GM18519 (cell line): ENCODE results near the gene DNAJC5.
"Not testable (repeated sequence)": the region's sequence is repeated elsewhere in the genome, so short reads cannot be mapped to it uniquely, and the experiment has no call there.

Source experiments
- ATAC-seq: cut with Tn5 transposase; IDR thresholded peaks from one replicate; pipeline ENCODE4 v1.9.1; 2021; ENCODE audit warnings: mild to moderate bottlenecking, moderate library complexity; ENCODE audit not compliant: unreplicated experiment, low FRiP score

Gene DNAJC5, protein sequence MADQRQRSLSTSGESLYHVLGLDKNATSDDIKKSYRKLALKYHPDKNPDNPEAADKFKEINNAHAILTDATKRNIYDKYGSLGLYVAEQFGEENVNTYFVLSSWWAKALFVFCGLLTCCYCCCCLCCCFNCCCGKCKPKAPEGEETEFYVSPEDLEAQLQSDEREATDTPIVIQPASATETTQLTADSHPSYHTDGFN

DNA sequence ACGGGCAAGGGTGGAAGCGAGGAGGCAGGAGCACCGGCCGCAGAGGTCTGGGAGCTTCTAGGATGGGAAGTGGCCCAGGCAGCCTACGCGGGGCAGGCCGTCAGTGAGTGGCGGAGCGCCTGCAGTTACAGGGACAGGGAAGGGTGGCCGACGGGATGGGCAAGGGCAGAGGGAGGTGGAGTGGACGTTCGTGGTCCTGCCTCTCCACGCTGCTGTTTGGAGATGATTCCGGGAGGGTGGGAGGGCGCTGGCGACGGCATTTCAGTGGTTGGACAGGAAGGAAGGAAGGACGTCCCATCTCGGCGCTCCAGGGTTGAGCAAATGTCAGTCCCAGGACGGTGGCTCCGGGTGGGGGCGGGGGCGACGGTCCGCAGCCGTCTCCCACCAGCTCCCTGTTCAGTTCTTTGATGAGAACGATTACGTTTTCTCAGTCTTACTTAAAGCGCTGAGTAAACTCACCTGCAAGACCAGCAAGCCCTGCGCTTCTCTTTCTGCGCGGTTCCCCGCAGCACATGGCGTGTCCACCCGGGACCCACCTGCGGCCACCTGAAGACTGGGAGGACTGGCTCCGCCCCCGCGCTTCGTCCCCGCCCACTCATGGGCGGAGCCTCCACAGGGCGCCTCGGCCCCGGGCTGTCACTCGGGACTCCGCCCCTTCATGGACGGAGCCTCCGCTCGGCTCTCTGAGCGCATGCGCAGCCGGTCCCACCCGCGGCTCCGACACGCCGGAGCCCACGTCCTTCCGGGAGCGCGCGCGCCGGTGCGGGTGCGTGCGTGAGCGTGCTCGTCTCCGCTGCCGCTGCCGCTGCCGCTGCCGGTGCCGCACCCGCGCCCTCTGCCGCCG lies at the start of gene DNAJC5:
Gene DNAJC5, plus strand, starts transcription at position 769 of the 844 bp plus-strand sequence. CDS start 33,220 bp downstream, outside the sequence.
- ATAC-seq, result peak; percentile 68

DNA sequence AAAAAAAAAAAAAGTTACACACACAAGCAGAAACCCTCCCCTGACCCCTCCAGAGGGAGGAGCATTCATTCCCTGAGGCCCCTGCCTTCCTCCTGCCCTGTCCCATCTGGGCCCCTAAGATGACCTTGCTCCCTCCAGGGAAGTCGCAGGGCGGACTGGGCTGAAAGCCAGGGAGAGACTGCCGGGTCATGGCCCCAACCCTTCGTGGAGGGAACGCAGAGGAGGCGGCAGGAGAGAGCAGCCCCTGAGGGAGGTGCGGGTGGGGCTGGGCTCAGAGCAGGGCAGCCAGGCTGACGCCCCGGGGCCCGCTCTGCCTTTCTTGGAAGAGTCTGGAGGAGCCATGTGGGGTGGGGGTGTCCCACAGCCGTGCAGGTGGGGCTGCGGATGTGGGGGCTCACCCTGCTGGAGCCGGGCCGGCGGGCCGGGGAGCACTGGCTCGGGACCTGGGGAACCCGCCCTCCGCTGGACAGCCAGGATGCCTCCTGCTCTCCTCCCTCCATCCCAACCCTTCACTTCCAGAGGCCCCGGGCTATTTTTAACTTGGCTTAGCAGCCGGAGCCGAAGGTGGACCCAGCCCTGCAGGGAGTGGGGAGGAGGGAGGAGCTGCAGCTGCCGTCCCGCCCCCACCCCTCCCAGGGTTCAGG lies 48.7 kb upstream of the DNAJC5 start:
- no peak for ATAC-seq

DNA sequence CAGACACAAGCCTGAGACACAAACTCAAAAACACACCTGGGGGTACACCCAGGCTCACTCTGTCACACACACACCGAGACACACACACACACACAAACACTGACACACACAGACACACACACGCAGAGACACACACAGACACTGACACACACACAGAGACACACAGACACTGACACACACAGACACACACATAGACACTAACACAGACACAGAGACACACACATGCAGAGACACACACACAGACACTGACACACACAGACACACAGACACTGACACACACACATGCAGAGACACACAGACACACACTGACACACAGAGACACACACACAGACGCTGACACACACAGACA lies 48.1 kb upstream of the DNAJC5 start:
- no peak for ATAC-seq

DNA sequence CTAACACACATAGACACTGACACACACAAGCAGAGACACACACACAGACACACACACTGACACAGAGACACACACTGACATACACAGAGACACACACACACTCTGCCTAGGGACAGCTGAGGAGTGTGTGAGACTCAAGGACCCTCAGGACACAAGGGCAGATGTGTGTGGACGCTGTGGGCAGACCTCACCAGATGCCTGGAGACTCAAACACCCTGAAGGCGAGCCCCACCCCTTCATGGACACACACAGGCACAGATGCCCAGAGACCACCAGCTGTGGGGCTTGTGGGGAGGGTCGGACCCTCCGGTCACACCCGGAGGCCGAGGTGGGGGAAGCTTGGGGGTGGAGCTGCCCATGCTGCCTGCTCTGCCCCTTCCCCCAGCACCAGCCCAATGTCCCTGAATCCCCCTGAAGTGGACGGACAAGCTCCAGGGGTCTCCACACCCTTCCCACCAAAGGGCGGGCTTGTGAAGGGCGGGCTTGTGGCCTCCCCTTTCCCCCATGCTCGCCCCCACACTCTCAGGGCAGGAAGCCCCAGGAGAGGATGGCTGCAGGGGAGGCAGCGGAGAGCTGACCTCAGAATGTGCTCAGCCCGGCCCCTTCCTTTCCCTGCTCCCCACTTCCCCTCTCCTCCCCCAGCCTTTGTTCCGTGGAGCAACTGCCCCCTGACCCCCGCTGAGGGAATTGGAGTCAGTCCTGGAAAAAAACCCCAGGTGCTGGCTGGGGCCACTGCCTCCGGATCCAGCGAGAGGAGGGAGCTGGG lies 47.5 kb upstream of the DNAJC5 start:
- ATAC-seq, result no peak

DNA sequence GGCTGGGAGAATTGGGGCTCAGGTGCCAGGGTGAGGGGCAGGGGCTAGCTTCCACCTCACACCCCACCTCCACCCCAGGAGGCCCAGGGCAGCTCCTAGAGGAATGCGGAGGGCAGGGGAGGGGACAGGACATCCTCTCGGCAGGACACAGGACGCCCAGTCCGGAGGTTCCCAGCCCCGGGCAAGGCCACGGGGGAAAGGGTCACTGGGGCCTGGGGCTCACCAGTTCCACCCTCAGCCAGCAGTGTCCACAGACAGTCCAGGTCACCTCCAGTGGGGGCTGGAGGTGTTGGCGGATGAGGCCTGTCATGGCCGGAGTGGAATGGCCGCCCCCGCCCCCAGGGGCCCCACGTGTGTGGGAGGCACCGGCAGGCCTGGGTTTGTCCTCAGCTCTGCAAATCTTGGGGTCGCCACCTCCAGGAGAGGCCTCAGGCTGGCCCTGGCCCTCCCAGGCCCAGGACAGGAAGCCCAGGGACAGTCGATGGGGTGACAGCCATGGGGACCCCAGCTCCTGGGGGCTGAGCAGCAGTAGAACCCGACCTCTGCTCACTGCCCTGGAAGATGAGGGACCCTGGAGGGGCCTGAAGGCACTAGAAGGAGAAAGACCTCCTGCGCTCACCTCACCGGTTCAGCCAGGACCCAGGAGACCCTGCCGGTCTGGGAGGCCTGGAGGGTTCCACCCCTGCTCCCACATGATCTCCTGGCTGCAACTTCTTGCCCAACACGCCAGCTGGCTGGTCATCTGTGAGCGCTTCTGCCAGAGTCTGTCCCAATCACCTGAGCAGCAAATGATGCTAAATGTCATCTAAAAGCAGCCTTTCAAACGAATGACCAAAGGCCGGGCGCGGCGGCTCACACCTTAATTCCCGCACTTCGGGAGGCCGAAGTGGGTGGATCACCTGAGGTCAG lies 46.7 kb upstream of the DNAJC5 start:
- ATAC-seq, result no peak

DNA sequence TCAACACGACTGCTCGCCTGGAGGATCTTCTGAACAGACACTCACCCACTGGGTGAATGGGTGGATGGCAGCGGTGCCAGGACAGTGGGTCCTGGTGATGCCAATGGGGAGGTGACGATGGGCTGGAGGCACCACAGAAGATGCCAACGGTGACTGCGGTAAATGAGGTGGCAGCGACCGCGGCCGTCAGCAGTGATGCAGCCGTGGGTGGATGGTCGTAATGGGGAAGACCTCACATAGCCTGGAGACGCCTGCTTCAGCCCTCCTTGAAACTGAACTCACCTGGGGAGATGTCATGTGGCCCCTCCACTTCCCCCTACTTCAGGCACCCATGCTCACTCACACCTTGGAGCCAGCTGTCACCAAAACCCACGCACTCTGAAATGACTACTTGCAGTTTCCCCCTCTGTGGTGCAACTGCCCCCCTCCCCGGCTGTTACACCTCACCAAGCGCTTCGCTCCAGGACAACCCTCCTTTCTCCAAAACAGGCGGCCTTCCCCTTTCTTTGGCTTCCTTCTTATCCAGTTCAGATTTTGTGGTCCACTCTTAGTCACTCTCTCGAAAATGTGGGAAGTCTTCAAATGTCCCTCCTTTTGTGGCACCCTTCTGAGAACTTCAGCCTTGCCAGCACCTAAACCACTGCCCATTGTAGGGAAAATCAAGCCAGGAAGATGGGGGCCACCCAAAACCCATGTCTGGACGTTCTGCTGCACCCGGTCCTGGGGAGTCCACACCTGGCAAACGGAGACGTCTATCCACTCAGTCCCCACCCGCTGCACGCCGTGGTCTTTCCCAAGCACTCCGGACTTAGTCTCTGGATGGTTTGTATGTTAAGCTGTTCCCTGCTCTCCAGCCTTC lies 44.0 kb upstream of the DNAJC5 start:
- peak; percentile 64 for ATAC-seq

DNA sequence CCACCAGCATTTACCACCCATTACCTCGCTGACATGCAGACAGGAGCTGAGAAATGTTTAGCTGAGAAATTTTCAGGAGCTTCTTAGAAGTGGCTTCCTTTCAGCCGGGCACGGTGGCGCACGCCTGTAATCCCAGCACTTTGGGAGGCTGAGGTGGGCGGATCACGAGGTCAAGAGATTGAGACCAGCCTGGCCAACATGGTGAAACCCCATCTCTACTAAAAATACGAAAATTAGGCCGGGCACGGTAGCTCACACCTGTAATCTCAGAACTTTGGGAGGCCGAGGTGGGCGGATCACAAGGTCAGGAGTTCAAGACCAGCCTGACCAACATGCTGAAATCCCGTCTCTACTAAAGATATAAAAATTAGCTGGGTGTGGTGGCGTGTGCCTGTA lies 43.4 kb upstream of the DNAJC5 start:
- ATAC-seq, result not testable (repeated sequence)

DNA sequence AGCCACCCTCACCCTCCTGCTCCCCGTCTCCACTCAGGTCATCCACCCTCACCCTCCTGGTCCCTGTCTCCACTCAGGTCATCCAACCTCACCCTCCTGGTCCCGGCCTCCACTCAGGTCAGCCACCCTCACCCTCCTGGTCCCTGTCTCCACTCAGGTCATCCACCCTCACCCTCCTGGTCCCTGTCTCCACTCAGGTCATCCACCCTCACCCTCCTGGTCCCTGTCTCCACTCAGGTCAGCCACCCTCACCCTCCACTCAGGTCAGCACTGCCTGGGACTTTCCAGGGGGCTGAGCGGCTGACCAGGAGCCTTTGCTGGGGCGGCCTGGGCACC lies 41.2 kb upstream of the DNAJC5 start:
- ATAC-seq, result not testable (repeated sequence)

DNA sequence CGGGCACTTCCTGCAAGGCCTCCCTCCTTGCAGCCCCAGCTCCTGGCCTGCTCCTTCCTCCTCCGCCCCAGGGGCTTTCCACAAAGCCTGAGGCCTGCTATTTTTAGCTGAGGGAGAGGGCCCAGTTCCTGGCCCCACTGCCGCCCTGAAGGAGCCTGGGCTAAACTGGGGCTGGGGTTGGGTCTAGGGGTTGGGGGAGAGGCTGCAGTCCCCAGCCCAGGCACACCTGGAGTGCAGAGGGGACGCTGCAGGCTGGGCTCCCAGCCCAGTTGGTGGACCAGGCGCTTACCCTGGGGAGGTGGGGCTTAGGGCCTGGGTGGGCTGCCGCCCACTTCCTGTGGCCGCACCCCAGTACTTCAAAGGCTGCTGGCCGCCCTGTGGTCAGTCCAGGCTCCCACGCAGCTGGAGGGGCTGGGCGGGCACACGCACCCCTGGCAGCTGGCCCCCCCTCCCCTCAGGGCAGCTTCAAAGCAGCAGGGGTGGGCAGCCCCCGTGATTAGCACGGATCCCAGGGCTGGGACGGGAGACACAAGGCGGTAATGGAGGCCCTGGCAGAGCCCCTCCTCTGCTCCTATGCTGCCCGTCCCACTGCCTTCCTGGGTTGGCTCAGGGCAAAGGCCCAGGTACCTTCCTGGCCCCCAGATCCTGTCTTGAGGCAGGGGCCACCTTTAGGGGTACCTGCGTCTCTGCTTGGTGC lies 40.7 kb upstream of the DNAJC5 start:
- no peak for ATAC-seq

DNA sequence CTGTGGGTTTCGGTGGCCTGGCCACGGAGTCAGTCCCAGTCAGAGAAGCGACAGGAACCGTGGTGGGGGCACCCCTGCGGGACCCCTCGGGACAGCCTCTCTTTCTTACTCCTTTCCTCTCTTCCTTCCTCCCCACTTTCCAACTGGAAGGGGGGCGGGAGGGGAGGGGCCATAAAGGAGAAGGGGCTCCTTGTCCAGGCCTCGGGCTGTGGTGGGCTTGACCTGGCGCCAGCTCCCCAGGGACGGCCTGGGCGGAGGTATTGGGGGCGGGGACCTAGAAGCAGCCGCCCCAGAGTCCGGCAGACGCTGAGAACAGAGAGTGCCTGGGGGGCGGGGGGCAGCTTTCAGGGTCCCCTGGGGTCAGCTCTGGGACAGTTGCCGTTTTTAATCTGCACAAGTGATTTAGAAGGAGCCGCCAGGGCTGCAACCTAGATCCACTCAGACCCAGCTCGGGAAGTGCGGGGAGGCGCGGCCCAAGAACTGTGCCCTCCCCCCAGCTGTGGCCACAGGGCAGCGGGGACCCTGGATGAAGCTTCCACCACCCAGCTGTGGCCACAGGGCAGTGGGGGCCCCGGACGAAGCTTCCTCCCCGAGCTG lies 40.1 kb upstream of the DNAJC5 start:
- ATAC-seq, result no peak

DNA sequence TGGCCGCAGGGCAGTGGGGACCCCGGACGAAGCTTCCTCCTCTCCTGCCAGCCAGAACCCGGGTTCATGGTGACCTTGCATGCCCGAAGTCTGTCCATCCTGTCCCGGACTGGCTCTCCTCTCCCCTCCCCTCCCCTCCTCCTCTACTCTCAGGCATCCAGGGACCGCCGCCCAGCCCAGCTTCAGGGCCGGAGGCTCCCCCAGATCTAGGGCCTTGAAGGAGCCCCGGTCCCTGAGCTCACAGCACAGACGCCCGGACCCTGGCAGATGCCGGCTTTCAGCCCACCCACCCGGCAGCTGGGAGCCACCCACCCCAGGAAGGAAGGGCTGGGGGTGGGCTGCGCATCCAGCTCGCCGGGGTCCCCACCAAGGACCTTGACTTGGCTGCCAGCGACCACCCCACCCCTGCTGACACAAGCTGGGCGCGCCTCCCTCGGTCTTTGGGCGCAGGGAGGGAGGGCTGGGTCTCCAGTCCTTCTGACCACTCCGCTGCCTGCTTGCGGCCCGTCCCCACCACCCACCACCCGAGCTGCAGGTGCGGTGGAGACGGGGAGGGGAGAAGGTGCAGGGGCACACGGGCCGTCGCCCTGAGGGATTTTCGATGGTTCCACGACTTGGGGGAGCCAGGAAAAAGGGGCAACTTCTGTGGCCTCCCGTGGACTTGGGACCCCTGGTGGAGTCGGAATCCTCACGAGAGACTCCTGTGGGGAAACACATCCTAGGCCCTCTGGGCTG lies 39.4 kb upstream of the DNAJC5 start:
- ATAC-seq, result no peak

DNA sequence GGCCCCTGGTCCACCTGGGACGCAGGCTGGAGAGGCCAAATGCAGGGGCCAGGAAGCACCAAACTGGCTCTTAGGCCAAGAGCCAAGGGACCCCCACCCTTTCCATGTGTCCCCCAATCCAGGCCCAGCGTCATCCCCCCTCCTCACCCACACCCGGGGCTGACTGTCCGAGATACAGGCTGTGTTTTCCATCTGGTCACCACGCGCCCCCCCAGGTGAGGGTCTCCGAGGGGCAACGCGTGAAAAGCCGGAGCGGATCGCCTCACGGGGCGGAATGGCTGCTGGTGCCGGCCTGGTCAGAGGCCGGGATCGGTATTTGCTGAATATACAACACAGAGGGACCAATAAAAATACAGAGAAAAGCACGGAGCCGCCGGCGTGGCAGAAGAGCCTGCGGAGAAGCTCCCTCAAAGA lies 38.8 kb upstream of the DNAJC5 start:
- no peak for ATAC-seq

DNA sequence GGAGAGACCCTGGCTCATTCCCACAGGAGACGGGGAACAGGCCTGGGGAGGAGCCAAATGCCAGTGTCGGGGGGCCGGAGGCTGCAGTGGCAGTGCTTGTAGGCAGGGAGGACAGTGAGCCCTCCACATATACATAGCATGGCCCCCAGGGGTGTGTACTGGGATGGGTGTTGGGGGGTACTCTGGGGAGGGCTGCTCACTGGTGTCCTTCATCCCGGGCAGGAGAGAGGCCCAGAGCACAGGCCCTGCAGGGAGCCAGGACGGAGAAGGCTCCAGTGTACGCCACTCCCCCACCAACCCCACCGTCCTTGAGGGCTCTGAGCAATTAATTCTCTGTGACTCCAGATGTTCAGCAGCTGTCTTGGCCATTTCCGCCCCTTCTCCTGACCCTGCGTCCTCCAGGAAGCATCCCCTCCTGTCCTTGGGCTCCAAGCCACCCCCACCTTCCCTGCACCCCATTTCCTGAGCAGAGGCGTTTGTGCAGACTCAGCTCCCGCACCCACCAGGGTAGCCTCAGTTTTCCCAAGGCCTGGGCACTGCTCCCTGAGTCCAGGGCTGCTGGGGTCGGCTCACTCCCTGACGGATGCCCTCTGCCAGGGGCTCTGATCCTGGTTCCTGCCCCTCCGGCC lies 37.0 kb upstream of the DNAJC5 start:
- no peak for ATAC-seq

DNA sequence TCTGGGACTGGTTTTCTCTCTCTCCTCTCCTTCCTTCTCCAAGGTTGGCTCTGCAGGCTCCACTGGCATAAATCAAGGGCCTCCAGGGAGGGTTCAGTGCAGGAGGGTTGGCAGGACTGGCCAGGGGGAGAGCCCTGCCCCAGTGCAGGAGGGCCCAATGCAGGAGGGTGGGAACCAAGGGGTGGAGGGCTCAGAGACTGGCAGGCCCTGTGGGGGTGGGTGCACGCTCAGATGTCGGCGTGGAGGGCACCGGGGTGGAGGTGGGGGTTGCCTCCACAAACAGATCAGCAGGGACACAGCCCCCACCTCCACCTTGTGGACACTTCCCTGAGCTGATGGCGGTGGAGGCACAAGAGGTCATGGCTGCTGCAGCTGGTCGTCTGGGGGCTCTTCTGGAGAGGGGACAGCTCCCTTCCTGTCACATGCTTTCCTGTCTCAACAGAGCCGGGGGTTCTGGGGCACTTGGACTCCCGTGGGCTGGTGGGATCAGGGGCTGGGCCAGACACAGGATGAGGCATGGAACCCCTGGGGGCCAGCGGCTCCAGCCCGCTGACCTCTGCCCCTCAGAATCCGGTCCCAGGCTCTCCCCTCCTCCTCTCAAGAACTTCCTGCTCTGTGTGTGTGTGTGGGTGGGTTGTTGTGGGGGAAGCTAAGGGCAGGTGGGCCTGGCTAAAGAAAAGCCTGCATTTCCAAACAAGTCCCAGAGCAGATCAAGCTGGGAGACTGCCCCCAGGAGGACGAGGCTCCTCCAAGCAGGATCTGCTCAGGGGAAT lies 36.3 kb upstream of the DNAJC5 start:
- ATAC-seq, result no peak

DNA sequence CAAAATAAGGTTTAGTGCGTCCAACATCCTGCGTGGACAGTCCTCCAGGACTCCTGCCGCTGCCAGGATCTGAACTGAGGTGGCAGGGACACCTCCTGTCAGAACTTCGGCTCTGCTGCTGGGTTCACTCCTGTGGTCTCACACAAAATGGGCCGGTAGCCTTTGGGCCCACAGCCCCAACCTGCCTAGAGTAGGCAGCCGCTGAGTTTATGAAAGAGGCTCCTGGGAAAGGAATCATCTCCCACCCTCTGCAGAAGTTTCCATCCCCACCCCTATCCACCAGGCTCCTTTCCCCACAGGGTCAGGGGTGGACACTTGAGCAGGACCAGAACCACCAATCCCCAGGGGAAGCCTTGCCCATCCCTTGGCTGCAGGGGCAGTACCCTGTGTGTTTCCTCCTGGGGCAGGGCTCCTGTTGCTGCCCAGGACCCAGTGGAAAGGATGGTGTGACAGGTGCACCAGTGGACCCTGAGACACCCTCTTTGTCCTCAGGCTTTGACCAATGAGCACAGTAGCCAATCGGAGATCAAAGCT lies 35.7 kb upstream of the DNAJC5 start:
- no peak for ATAC-seq
